SU-DHL-6 (cell line): ENCODE data around the gene ATP13A2.
"Not testable (repeated sequence)": the region's sequence is repeated elsewhere in the genome, so short reads cannot be mapped to it uniquely, and the experiment has no call there.

ENCODE experiments used
- EZH2phosphoT487 ChIP-seq: fragments of 200-600 bp; sonication (generic), shearing (Covaris generic); conservative IDR thresholded peaks from 2 replicates; pipeline ENCODE4 v1.6.1; 2018; ENCODE audit warnings: mild to moderate bottlenecking, antibody characterized with exemption, low read length, moderate library complexity, mixed read lengths
- TF ChIP-seq, protein P1 (sequence below): fragments of 200-600 bp; sonication (generic); IDR thresholded peaks from one replicate; pipeline ENCODE4 v1.5.1; 2017; ENCODE audit warnings: antibody characterized with exemption, mild to moderate bottlenecking, low read length, moderate library complexity; ENCODE audit not compliant: insufficient read depth, poor library complexity, severe bottlenecking

DNA sequence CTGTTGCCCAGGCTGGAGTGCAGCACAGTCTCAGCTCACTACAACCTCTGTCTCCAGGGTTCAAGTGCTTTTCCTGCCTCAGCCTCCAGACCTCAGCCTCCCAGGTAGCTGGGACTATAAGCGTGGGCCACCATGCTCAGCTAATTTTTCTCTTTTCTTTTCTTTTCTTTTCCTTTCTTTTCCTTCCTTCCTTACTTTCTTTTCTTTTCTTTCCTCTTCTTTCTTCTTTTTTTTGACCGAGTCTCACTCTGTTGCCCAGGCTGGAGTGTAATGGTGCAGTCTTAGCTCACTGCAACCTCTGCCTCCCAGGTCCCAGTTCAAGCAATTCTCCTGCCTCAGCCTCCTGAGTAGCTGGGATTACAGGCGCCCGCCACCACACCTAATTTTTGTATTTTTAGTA is 47.6 kb downstream of the ATP13A2 start:
- TF ChIP-seq, protein P1, sequence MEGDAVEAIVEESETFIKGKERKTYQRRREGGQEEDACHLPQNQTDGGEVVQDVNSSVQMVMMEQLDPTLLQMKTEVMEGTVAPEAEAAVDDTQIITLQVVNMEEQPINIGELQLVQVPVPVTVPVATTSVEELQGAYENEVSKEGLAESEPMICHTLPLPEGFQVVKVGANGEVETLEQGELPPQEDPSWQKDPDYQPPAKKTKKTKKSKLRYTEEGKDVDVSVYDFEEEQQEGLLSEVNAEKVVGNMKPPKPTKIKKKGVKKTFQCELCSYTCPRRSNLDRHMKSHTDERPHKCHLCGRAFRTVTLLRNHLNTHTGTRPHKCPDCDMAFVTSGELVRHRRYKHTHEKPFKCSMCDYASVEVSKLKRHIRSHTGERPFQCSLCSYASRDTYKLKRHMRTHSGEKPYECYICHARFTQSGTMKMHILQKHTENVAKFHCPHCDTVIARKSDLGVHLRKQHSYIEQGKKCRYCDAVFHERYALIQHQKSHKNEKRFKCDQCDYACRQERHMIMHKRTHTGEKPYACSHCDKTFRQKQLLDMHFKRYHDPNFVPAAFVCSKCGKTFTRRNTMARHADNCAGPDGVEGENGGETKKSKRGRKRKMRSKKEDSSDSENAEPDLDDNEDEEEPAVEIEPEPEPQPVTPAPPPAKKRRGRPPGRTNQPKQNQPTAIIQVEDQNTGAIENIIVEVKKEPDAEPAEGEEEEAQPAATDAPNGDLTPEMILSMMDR, result not testable (repeated sequence)
- not testable (repeated sequence) for TF ChIP-seq EZH2phosphoT487
